HepG2 (cell line): Measurements from ENCODE around the gene DDX39B. TPM values are rescaled to one million over a fixed set of nuclear protein-coding genes. Genes with fewer than 3 reads are reported as not detected.

Experiments
- ELF3 ChIP-seq: IDR thresholded peaks from 2 replicates; pipeline ENCODE4 v1.6.1; 2016; ENCODE audit warnings: missing genetic modification reagents, missing compliant biosample characterization
- HNF1B ChIP-seq: sonication (generic); formaldehyde crosslinking; IDR thresholded peaks from 2 replicates; pipeline ENCODE4 v1.5.1; 2020; ENCODE audit warnings: mild to moderate bottlenecking, moderate library complexity, missing genetic modification reagents
- IRX3 ChIP-seq: sonication (generic); formaldehyde crosslinking; IDR thresholded peaks from 2 replicates; pipeline ENCODE4 v1.8.1; 2023; ENCODE audit warnings: mild to moderate bottlenecking, low read depth, missing genetic modification reagents, borderline replicate concordance
- ISL2 ChIP-seq: sonication (generic); formaldehyde crosslinking; IDR thresholded peaks from 2 replicates; pipeline ENCODE4 v1.5.0; 2020; ENCODE audit warnings: missing genetic modification reagents
- KAT2B ChIP-seq: fragments of 150-350 bp; IDR thresholded peaks from 2 replicates; pipeline ENCODE4 v1.6.1; 2014; ENCODE audit warnings: low read depth, low read length, borderline replicate concordance
- KIAA2018 ChIP-seq: sonication (generic); formaldehyde crosslinking; IDR thresholded peaks from 2 replicates; pipeline ENCODE4 v1.5.0; 2020; ENCODE audit warnings: mild to moderate bottlenecking, missing genetic modification reagents, borderline replicate concordance
- LCORL ChIP-seq, 2 experiments: fragments of 450-650 bp in 1 of 2; sonication (generic) in 1 of 2; formaldehyde crosslinking in 1 of 2; IDR thresholded peaks; 2 replicates each; pipeline versions ENCODE4 v1.5.0 to v1.6.1; 2017 to 2020; ENCODE audit warnings: antibody characterized with exemption in 1 of 2, missing genetic modification reagents in 1 of 2
- MAFK ChIP-seq, 2 experiments: IDR thresholded peaks in 1 of 2; conservative IDR thresholded peaks in 1 of 2; 2 replicates each; pipeline ENCODE4 v1.6.1; 2011; ENCODE audit warnings: improper control_type of control experiment in 2 of 2, low read length in 2 of 2
- POLR2AphosphoS2 ChIP-seq: IDR thresholded peaks from 2 replicates; pipeline ENCODE4 v1.6.1; 2011; ENCODE audit warnings: low read depth, low read length, improper control_type of control experiment
- PRMT3 ChIP-seq: sonication (generic); formaldehyde crosslinking; IDR thresholded peaks from 2 replicates; pipeline ENCODE4 v1.8.1; 2022; ENCODE audit warnings: low read depth, mild to moderate bottlenecking, moderate library complexity, missing genetic modification reagents, borderline replicate concordance
- SIX4 ChIP-seq: sonication (generic); formaldehyde crosslinking; IDR thresholded peaks from 2 replicates; pipeline ENCODE4 v1.4.0; 2020; ENCODE audit warnings: missing genetic modification reagents
- SKI ChIP-seq: fragments of 450-650 bp; IDR thresholded peaks from one replicate; pipeline ENCODE4 v1.6.1; 2018; ENCODE audit warnings: mild to moderate bottlenecking; ENCODE audit not compliant: partially characterized antibody
- SRSF9 ChIP-seq: fragments of 200-400 bp; formaldehyde crosslinking; IDR thresholded peaks from 2 replicates; pipeline ENCODE4 v1.6.1; 2018; ENCODE audit warnings: borderline replicate concordance, mild to moderate bottlenecking, low read depth, low read length; ENCODE audit not compliant: insufficient read depth, poor library complexity, severe bottlenecking
- STAG1 ChIP-seq: sonication (generic); formaldehyde crosslinking; IDR thresholded peaks from 2 replicates; pipeline ENCODE4 v1.4.0; 2020; ENCODE audit warnings: missing genetic modification reagents
- TGIF2 ChIP-seq: IDR thresholded peaks from 2 replicates; pipeline ENCODE4 v1.6.1; 2016; ENCODE audit warnings: control low read depth, missing compliant biosample characterization
- ZFP36 ChIP-seq: fragments of 150-350 bp; IDR thresholded peaks from 2 replicates; pipeline ENCODE4 v1.6.1; 2018; ENCODE audit warnings: borderline replicate concordance, low read length, low read depth; ENCODE audit not compliant: partially characterized antibody
- ZNF382 ChIP-seq: sonication (generic); formaldehyde crosslinking; IDR thresholded peaks from 2 replicates; pipeline ENCODE4 v1.5.0; 2020; ENCODE audit warnings: missing genetic modification reagents, mild to moderate bottlenecking, borderline replicate concordance
- ZNF510 ChIP-seq: sonication (generic); formaldehyde crosslinking; IDR thresholded peaks from 2 replicates; pipeline ENCODE4 v1.4.0; 2020; ENCODE audit warnings: low read depth, mild to moderate bottlenecking, missing genetic modification reagents
- ZNF713 ChIP-seq: sonication (generic); formaldehyde crosslinking; IDR thresholded peaks from 2 replicates; pipeline ENCODE4 v1.4.0; 2020; ENCODE audit warnings: mild to moderate bottlenecking, missing genetic modification reagents
- ZNF788 ChIP-seq: sonication (generic); formaldehyde crosslinking; IDR thresholded peaks from 2 replicates; pipeline ENCODE4 v1.5.0; 2020; ENCODE audit warnings: mild to moderate bottlenecking, missing genetic modification reagents, borderline replicate concordance
- polyA plus RNA-seq, 8 experiments: library from polyadenylated mRNA; depleted of rRNA in 3 of 8; stranded (reverse) in 7 of 8; unstranded in 1 of 8; fragments of >200 nt; fragmentation: Illumina TruSeq in 4 of 8; extraction: Trizol in 4 of 8; gene quantifications; 2 replicates each; pipeline versions ENCODE4 v1.2.1 to v1.2.3, GENCODE V29; 2011 to 2016; ENCODE audit warnings: low read depth in 4 of 8, missing spikeins in 1 of 8, mixed read lengths in 1 of 8; ENCODE audit not compliant: insufficient read depth in 1 of 8
- total RNA-seq, 5 experiments: library from RNA; depleted of rRNA; stranded (reverse); fragments of >200 nt; fragmentation: Illumina TruSeq; extraction: Trizol; gene quantifications; 2 replicates each; pipeline ENCODE4 v1.2.3, GENCODE V29; 2016; ENCODE audit warnings: low read depth in 1 of 5

Gene DDX39B
- total and polyA plus RNA-seq, 2 of the 13 experiments (the other 11 are each of a cell fraction or from before 2014, with no cell fraction given): 570 to 678 TPM

DNA sequence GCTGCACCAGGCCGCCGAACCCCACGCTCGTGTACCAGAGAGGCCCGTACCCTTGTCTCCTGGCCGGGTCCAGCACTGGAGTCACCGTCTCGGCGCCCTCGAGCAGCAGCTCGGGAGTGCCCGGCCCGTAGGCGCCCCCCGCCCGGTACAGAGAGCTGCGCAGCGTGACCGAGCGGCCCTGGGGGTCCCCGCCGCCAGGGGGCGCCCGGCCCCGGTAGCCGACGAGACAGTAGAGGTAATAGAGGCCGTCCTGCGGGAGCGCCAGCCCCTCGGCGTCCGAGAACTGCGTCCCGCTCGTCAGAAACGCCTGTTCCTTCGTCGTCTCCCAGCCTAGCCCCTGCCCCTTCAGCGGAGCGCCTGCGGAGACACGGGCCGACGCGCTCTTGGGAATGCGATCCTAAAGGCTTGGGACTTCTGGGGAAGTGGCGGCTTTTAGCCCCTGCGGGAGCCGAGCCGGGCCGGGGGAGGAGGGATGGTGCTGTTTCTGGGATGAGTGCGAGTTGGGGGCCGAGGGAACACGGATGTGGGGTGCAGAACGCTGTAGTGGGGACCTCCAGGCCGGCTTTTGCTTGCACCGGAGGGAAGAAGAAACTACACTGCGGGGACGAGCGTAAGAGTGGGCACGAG, 39.1 kb upstream of the DDX39B start (continued):
- no peak for TF ChIP-seq IRX3 (CRISPR knock-in tag)
- TF ChIP-seq ELF3: no peak; the same call in 1 of the 2 replicates
- TF ChIP-seq ZNF382 (CRISPR knock-in tag): no peak
- TF ChIP-seq SRSF9: no peak
- no peak for TF ChIP-seq ZNF510 (CRISPR knock-in tag)
- peak; percentile 80; the same call in 1 of the 2 replicates for TF ChIP-seq ZNF788 (CRISPR knock-in tag)
- TF ChIP-seq LCORL (IDR thresholded peaks at IDR 0.05): no peak
- TF ChIP-seq LCORL (CRISPR knock-in tag; IDR thresholded peaks at IDR 0.05): peak; percentile 87
- TF ChIP-seq KIAA2018 (CRISPR knock-in tag): no peak
- TF ChIP-seq KAT2B: no peak
- TF ChIP-seq MAFK (conservative IDR thresholded peaks at IDR 0.05 in 1 of 2, IDR thresholded peaks at IDR 0.05 in 1 of 2; ENCODE audit: low read length in 2 of 2): no peak
- TF ChIP-seq SKI: peak; percentile 34
- TF ChIP-seq ZFP36: no peak
- TF ChIP-seq ISL2 (CRISPR knock-in tag): no peak
- TF ChIP-seq PRMT3: 0 out of 2 replicates have a peak, but pooled peaks have one; percentile 33
- TF ChIP-seq ZNF713 (CRISPR knock-in tag): 0 out of 2 replicates have a peak, but pooled peaks have one; percentile 43
- TF ChIP-seq HNF1B (CRISPR knock-in tag): no peak
- peak; percentile 76 for TF ChIP-seq STAG1 (CRISPR knock-in tag)
- TF ChIP-seq POLR2AphosphoS2: no peak
- TF ChIP-seq TGIF2 (CRISPR knock-in tag): no peak
- no peak for TF ChIP-seq SIX4
